Cerebellar cortex (tissue), 1 donor: Measurements from ENCODE around the gene SRSF4.
"Not testable (repeated sequence)": the region's sequence is repeated elsewhere in the genome, so short reads cannot be mapped to it uniquely, and the experiment has no call there.

Experiments
- DNase-seq: peaks from one replicate; pipeline ENCODE4 v3.0.0-alpha.2; 2015; ENCODE audit warnings: low spot score

The SRSF4 gene

DNA sequence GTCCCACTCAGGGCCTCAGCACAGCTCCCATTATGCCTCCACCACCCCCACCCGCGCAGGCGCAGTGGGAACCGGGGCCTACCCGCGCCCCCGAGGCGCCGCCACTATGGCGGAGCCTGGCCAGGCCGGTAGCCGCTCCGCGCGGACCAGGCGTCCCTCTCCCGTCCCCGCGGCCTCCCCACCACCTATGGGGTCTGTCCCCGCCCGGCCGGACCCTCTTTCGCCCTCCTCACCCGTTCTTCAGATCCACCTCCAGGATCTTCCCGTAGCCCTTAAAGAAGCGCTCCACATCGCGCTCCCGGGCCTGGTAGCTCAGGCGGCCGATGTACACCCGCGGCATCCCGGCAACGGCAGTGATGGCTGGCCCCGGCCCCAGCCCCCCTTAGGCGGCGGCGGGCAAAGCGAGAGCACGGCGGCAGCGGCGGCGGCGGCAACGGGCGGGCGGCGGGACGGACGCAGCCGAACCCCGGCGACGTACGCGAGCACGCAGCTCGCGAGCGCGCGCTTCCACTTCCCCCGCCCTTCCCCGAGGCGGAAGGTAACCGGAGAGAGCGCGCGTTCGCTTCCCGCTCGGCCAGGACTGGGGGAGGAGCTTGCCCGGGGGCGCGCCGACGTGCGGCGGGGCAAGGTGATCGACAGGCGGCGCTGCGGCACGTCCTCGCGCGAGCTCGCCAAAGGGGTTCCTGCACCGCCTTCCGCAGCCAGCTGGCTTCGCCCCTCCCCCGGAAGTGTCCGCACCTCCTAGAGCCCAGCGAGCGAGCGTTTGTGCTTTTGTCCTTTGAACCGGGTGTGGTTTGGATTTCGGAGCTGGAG lies at the start of gene SRSF4:
Gene SRSF4 (minus strand): TSS at position 488 of the 813 bp plus-strand sequence. CDS start 148 bp downstream, at position 340.
- peak; percentile 98 for DNase-seq

DNA sequence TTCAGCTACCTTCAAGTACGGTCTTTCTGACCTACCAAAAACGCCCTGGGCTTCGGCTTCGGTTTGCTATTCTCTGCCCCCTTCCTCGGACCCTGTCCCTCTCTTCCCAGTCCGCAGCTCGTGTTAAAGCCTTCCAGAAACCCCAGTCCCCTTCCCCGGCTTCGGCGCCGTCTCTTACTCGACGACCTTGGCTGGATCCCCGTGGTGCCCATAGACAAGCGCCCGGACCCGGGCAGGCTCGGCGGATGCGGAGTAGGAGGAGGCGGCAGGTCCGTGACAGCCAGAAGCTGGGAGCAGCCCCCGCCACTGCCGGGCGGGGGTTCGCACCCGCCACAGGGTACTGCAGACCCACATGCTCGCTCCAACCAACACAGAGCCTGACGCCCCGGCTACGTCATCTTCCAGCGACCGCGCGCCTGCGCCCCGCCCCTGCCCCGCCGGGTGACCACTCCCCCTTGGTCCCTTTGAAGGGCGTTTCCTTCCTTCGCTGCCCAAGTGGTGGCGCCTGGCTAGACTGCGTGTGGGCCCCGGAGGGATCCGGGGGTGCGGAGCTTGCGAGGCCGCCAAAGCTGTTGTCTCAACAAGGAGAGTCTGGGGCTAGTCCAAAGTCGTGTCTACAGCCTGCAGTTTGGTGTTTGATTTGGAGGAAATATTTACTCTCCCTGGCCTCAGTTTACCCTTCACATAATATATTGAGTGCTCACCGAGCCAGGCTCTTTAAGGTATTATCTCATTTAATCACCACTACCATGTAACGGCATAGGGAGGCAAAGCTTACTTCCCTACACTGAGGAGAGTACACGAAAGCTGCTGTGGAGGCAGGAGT lies 49.1 kb upstream of the SRSF4 start, which contains the start of gene MECR:
Gene MECR (minus strand): TSS at position 382 of the 826 bp plus-strand sequence. CDS start 28 bp downstream, at position 354.
- DNase-seq: peak; percentile 87

DNA sequence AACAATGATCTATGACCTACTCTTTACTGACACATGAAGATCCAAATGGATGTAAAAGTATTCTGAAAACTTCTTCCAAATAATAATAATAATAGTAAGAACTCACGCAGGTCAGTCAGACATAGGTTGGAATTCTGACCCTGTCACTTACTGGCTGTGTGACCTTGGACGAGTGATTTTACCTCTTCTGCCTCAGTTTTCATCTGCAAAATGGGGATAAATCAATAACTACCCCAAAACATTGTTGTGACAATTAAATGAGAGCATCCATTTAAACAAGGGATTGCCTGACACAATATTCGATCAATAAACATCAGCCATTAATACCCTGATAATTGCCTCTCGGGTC lies 48.5 kb upstream of the SRSF4 start:
- no peak for DNase-seq

DNA sequence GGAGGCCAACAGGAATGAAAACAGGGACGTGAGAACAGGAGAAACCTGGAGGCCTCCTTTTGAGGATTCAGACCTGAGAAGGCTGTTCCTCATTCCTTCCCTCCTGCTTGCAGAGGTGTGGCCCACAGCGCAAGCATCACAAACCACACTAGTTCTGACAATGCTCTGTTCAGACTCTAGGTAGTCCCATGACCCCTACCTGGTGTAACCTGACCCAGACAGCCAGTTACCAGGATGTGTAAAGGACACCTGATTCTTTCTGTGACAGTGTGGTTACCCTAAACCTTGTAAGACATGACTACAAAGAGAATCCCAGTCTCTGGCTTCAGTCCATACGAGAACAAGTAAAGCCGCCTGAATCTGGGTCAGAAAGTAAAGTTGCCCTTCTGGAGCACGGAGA lies 45.8 kb upstream of the SRSF4 start:
- DNase-seq: no peak

DNA sequence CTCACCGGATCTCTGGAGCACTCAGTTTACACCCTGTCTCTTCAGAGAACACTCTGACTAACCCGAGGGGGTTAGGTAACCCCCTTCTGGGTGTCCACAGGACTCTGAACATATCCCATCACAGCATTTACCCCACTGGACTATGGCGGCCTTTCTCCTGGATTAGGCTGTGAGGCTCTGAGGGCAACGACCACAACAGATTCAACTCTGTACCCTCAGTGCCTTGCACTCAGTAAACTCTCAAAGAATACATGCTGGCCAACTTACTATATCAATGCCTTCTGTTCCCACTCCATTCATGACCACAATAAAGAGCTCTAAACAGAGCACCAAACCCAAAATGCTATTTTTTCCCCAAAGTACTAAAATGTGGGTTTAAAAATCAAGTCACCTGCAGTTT lies 43.7 kb upstream of the SRSF4 start:
- DNase-seq: no peak

DNA sequence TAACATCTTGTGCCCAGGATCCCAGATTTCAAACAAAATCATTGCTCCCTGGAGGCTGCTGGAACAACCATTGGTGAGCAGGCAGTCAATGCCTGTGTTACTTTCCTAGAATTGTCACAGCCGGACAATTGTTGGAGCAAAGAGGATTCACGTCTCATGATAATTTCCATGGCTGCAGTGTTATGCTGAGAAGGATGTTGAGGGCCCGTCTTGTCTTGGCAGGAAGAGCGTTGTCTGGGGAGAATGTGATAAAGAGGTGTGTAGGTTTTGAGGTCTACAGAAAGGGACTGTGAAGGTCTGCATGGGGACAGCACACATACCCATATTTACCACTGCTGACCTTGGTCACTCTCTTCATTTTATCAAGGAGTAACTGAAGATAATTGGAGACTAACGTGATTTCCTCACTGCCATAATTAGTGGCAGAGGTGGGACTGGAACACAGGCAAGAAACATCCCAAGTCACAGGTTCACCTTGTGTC lies 42.7 kb upstream of the SRSF4 start:
- DNase-seq: no peak

DNA sequence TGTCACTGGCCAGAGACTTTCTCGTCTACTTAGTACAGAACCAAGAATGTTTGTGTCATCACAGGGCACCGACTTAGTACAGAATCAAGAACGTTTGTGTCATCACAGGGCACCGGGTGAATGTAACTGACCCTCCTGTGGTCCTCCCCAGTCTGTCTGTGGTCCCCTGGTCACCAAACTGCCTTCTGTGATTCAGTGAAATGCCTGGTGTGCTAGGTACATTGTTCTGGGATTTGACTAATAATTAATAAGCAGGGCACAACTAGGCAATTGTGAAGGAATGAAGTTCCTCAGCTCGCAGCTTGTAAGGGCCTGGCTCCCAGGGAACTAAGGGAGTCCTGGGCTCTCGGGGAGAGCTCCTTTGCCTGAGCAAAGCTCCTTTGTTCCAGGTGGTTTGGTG lies 41.8 kb upstream of the SRSF4 start:
- no peak for DNase-seq

DNA sequence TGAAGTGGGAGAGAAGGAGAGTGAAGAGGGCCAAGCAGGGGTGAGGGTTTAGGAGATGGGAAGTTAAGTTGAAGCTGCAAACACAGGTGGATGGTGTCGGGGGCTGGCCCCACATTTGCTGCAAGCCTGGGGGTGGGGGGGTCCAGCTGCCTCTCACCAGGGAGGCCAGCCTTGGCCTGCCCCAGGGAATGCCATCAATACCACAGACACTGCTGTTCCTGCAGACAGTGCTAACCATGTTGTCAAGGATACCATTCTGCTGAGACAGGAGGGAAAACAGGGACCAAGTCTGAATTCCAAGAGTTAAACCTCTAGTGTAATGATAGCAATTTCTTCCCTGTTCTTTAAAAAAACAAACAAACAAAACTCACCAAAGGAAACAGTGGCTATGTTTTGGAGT lies 41.0 kb upstream of the SRSF4 start:
- DNase-seq: no peak

DNA sequence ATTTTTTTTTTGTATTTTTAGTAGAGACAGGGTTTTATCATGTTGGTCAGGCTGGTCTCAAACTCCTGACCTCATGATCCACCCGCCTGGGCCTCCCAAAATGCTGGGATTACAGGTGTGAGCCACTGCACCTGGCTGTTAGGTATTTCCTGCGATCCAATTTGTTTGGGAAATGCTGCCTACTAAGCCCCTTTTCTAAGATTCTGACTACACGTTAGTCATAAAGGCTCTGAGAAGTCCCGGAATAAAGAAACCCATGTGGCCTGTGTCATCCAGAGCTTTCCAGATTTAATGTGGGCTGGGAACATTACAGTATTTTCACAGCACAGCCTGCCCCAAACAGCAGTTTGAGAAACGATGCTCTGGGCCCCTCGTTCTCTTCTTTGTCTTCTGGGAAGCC lies 40.6 kb upstream of the SRSF4 start:
- not testable (repeated sequence) for DNase-seq

DNA sequence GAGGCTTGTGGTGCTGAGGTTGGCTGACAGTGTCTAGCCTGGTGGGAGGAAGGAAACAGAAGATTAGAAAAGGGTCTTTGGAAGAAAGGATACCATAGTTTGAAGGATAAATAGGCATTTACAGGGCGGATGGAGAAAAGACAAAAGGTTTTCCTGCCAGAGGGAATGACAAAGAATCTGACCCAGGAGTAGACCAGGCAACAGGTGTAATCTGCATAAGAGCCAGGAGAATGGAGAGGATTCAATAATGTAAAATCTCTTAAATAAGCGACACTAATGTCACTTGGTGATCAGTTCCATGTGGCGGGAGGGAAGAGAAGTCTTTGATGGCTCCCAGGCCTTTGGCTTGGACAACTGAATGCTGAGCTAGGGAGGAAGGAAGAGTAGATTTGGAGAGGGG lies 39.6 kb upstream of the SRSF4 start:
- DNase-seq: no peak

DNA sequence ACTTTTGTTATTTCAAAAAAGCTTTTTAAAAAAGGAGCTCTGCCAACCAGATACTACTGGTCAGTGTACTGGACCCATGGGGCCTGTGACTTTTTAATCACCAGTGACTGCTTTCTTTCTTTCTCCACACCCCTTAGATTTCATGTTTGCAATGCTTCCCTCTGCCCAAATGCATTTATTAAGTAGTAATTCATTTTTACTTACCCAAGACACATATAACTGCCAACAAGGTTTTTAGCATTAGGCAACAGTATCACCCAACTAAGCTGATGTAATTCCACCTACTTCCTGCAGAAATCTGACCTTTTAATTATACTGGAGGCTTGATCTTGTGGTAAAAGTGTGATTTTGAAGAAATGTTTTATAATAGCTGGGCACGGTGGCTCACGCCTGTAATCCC lies 36.5 kb upstream of the SRSF4 start:
- no peak for DNase-seq

DNA sequence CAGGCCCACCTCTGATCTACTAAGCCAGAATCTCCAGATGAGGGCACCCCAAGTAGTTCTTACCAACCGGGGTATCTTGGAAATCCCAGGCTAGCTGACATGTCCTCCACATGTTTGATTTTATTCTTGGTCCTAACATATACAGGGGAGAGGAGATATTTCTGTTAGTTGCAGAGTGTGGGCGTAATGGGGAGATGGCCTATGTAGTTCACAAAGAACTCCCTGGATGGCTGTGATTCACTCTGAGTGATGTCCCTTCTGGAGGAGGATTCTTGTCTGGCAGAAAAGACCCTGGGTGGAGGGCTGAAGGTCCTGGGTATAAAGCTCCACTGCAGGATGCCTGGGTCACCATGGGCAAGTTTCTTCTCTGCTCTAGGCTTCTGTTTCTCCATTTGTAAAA lies 35.9 kb upstream of the SRSF4 start:
- DNase-seq: no peak

DNA sequence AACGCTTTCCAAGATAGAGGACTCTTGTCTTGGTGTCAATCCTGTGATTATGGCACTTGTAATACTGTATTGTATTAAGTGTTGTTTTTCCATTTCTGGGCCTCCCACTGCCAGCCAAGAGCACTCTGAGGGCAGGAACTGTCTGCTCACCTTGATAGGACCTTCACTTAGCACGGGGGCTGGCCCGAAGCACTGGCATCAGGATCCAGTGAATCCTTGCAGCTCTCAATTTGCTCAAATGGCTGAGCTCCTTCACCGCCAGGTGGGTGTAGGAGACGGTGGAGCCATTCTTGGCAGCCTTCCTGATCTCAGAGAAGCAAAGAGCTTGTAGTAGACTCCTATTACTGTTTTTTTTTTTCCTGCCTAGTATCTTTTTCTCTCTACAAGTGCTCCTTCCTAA lies 31.4 kb upstream of the SRSF4 start:
- peak; percentile 36 for DNase-seq

DNA sequence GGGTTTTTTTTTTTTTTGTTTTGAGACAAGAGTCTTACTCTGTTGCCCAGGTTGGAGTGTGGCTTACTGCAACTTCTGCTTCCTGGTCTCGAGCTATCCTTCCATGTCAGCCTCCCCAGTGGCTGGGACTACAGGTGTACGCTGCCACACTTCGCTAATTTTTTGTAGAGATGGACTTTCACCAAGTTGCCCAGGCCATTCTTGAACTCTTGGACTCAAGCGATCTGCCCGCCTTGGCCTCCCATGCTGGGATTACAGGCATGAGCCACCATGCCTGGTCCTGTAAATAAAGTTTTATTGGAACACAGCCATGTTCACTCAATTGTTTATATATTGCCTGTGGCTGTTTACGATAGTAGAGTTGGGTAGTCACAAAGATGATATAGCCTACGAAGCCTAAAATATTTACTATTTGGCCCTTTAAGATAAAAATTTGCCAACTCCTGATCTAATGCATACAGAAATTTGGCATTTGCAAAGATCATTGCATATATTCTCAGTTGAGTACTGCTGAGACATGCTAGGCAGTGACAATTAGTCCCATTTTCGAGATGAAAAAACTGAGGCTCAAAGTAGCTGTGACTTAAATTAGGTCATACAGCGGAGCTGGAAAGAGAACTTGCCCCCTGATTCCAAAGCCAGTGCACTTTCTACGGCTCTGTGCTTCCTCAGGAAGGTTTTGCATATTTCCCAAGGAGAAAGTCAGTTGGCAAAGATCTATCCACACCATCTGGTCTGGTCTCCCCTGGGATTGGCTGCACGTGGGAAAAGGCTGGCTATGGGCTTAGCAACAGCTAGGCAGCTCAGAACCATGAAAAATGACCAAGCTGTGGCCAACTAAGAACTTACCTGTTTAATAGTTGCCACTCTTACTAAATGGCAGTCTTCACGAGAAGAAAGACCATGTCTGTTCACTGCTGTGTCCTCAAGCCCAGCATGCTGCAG lies 29.7 kb upstream of the SRSF4 start:
- DNase-seq: peak; percentile 82

DNA sequence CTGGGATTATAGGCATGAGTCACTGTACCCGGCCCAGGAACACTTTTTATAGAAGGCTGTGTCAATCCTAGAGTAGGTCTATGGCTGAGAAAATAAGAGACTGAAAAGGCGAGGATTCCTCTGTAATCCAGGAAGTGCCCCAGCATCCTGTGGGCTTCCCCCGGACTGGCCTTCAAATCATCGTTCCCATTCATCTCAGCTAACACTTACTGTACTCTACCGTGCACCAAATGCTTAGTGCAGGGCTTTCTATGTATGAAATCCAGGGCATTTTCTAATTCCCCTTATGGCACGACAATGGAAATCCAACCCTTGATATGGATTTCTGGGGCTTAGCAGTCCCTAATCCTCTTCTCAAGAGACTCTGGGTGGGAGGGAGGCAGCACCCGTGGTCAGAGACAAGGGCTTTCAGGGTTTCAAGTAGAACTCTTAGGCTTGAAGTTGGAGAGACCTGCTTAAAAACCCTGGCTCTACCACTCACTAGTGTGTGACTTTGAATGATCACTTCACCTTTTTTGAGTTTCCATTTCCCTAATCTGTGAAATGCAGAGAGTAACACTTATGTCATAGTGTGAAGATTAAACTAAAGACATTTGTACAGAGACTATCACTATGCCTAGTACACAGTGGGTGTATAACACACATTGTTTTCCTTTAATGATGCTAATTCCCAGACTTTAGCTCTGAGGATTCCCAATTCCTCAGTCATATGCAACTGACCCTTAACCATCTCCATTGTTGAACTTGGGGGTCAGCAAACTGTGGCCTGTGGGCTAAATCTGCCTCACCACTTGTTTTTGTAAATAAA lies 28.8 kb upstream of the SRSF4 start:
- DNase-seq: no peak

DNA sequence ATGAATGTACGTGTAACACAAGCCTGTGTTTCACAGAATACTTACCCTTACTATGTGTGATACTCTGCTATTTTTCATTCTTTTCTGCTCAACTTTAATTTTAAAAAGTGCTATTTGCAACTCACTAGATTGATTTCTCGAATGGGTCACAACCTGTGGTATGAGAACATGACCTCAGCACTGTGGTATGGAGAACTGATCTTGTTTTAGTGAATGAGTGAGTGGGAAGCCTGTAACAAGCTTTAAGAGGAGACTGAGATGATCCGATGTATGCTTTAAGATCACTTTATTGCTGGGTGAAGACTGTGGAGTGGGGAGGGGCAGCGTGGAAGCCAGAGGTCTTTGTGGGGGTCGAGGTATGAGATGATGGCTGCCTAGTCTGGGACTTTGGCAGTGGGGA lies 27.5 kb upstream of the SRSF4 start:
- no peak for DNase-seq

DNA sequence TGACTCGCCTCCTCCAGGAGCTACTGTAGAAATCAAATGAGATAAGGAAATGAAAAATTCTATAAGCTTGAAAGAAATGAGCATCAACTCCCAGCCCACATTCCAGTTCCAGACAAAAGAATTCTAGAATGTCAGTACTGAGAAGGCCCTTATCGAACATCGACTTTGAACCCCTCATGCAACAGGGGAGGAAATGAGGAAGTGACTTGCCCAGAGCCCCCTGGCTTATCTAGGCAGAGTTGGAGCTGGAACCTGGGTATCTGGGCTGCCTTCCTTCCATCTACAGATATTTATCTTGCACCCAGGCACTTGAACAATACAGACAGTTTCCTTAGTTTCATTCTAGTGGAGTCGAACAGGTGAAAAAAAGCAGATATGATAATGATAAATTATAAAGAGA lies 26.7 kb upstream of the SRSF4 start:
- no peak for DNase-seq

DNA sequence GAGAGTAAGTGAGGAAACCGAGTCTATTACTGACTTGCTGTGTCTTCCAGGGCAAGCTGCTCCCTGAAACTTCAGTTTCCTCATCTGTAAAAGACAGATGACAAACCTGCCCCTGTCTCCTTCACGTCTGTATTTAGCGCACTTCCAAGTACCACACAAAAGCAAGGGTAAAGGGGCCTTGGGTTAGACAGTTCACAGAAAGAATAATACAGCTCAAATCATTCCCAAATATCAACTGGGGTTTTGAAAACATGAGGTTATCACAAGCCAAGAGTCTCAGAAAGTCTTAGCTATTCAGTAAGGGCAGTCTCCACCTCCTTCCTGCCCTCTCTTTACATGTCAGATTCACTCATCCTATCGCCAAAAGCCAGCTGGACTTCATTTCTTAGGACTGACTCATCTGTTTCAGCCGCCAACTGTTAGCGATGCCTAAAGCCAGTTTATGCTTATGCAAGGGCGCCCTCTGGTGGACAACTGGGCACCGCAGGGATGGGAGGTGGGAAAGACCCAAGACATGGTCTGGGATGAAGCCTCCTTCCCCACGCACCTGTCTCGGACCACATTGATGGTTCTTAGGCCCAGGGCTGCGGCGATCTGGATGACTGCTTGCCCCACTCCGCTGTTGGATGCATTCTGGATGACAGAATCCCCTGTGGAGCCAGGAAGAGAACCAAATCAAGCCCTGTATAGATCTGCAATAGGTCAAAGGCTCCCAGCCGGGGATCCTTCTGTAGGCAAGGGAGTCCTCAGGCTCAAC lies 21.1 kb upstream of the SRSF4 start:
- peak; percentile 96 for DNase-seq

DNA sequence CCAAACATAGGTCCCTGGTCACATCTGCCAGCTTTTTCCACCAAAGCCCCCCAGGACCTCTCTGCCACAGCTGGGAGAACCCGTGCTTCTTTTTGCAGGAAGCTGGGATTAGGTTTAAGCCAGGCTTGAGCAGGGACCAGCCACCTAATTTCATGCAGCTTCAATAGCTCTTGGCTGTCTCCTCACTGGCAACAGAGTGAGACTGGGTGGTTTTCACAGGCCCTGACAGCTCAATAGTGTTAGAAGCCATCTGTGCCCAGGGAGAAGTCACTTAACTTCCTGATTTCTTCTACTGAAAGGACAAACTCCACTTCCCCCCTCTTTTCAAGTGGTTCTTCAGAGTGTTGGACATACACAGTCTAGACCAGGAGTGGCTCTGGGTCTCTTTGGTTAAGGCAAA lies 20.4 kb upstream of the SRSF4 start:
- no peak for DNase-seq

DNA sequence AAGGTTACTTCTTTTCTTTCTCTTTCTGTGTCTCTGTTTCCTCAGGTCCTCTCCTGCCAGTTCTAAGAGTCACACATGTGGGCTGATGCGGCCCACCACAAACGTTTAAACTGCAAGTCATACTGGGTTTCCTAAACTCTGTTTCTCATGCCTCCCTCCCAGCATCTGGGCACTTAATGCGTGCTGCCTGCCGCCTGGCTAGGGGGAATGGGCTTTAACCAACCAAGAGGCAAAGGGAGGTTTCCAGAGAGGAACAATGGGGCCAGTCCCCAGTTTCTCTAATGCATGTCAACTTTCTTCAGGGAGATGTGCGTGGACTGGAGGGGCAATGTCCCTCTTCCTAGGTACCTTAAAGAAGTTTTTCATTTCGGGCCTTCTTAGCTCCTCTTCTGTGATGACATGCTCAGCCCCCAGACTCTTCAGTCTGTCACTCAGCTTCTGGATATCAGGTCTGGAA lies 19.9 kb upstream of the SRSF4 start:
- DNase-seq: no peak
